HEK293 (cell line): ENCODE data around the gene PIM2.

ENCODE experiments used
- ZNF112 ChIP-seq: fragments of 450-650 bp; formaldehyde crosslinking; IDR thresholded peaks from 2 replicates; pipeline ENCODE4 v1.5.0; 2017; ENCODE audit warnings: missing biosample characterization, missing genetic modification characterization
- ZNF174 ChIP-seq: fragments of 450-650 bp; formaldehyde crosslinking; IDR thresholded peaks from 2 replicates; pipeline ENCODE4 v1.5.0; 2017; ENCODE audit warnings: missing biosample characterization, mild to moderate bottlenecking, missing genetic modification characterization
- ZNF248 ChIP-seq: fragments of 450-650 bp; formaldehyde crosslinking; IDR thresholded peaks from 2 replicates; pipeline ENCODE4 v1.5.1; 2017; ENCODE audit warnings: missing biosample characterization, missing genetic modification characterization
- ZNF677 ChIP-seq: fragments of 450-650 bp; IDR thresholded peaks from 2 replicates; pipeline ENCODE4 v1.5.0; 2018; ENCODE audit warnings: missing biosample characterization, mild to moderate bottlenecking, missing genetic modification characterization, moderate library complexity
- TF ChIP-seq, protein P1 (sequence below): fragments of 450-650 bp; formaldehyde crosslinking; IDR thresholded peaks from 2 replicates; pipeline ENCODE4 v1.5.1; 2016; ENCODE audit warnings: missing biosample characterization, missing genetic modification characterization

DNA sequence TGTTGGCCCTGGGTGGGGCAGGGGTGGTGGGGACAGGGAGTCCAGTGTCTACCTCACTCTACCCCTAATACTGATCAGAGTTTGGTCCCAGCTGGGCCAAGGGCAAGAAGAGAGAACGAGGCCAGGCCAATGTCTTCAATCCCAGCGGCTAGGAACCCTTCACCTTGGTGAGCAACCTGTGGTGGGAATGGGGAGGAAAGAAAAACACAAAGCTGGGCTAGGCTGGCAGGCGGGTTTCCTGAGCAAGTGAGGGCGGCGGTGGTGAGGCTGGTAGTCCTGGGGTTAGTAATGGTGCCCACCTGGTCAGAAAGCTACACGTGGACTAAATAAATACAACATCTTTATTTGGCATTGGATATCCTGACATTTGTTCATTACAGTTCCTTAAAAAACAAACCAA, 15.5 kb downstream of the PIM2 start:
- TF ChIP-seq ZNF248 (tag by site-specific recombination) (no peak), ZNF112 (no peak), ZNF174 (tag by site-specific recombination) (no peak), ZNF677 (no peak)
- TF ChIP-seq, protein P1, sequence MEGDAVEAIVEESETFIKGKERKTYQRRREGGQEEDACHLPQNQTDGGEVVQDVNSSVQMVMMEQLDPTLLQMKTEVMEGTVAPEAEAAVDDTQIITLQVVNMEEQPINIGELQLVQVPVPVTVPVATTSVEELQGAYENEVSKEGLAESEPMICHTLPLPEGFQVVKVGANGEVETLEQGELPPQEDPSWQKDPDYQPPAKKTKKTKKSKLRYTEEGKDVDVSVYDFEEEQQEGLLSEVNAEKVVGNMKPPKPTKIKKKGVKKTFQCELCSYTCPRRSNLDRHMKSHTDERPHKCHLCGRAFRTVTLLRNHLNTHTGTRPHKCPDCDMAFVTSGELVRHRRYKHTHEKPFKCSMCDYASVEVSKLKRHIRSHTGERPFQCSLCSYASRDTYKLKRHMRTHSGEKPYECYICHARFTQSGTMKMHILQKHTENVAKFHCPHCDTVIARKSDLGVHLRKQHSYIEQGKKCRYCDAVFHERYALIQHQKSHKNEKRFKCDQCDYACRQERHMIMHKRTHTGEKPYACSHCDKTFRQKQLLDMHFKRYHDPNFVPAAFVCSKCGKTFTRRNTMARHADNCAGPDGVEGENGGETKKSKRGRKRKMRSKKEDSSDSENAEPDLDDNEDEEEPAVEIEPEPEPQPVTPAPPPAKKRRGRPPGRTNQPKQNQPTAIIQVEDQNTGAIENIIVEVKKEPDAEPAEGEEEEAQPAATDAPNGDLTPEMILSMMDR (tag by site-specific recombination), result no peak
